GM18873 (cell line): Measurements from ENCODE around the gene MARCHF3.
"Not testable (repeated sequence)": the region's sequence is repeated elsewhere in the genome, so short reads cannot be mapped to it uniquely, and the experiment has no call there.

Experiments used
- ATAC-seq: cut with Tn5 transposase; IDR thresholded peaks from one replicate; pipeline ENCODE4 v1.9.1; 2021; ENCODE audit warnings: mild to moderate bottlenecking, moderate library complexity, moderate number of reproducible peaks; ENCODE audit not compliant: unreplicated experiment, low FRiP score

The MARCHF3 gene

DNA sequence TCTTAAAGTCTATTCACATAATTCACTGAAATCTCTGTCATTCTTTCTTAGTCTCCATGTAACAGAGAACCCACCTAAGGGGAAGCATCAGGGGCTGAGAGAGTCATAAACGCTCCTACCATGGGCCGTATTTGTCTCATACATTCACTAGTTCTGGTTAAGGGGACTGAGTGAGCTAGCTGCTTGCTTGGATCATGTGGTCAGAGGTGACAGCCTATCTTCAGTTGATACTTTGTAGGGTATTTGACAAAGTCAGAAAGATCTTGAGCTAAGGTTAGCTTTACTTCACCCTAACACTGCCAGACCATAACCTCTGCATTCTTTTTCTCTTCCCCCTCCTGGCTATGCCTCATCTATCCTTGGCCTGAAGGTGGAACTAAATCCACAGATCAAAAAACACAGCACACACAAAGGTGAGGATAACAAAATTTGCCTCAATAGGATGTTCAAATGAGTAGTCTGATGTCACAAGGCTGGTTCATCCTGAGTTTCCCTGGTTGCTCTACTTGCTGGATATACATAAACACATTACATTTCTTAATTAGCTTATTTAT lies 66.5 kb downstream of the MARCHF3 start:
- ATAC-seq = no peak

GRCh38 chr5:126961702-126962101 lies 68.7 kb downstream of the MARCHF3 start:
- ATAC-seq = no peak

- ATAC-seq = no peak
Measured at GRCh38 chr5:126961128-126961527, 69.2 kb downstream of the MARCHF3 start.

DNA sequence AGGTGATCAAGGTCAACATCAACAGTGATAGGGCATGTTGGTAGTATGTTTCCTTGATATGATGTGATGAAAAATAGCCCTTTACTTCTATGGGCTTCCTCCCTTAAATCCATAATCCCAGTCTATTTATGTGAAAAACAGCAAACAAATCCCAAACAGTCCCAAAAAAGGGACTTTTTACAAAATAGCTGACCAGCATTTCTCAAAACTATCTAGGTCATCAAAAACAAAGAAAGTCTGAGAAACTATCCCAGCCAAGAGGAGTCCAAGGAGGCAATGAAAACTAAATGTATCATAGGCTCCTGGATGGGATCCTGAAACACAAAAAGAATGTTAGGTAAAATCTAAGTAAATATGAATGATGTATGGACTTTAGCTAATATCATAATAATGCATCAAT lies 71.2 kb downstream of the MARCHF3 start:
- ATAC-seq = no peak

DNA sequence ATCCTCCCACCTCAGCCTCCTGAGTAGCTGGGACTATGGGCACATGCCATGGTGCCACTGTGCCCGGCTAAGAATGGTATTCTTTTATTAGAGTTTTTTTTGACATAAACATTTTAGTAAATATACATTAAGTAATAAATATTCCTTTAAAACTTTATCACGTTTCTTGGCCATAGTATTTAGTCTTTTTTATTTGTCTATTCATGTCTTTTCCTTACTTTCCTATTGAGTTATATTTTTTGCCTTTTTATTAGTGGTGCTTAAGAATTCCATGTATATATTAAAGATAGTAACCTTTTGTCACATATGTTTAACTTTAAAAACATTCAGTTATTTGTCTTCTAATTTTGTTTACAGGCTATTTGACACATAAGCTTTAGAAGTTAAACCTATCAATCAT lies 73.4 kb downstream of the MARCHF3 start:
- no peak for ATAC-seq

GRCh38 chr5:126954981-126955380 lies 75.4 kb downstream of the MARCHF3 start:
- ATAC-seq = no peak

GRCh38 chr5:126953640-126954039 lies 76.7 kb downstream of the MARCHF3 start:
- no peak for ATAC-seq

DNA sequence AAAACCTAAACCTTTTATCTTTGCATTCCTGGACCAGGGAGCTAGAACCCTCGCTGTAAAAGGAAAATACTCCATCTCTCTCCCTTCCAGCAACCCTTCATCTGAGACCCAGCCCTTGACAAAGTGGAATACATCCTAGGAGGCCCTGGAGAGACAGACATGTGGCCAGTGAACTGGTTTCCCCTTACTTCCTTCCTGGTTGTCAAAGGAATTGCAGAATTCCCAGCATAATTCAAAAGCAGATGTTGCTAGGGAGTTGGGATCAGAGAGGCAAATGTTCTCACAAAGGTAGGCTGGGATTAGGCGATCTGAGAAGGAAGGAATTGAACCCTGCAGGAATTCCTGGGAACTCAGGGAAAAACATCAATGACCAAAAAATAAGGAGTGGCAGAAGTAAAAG lies 80.9 kb downstream of the MARCHF3 start:
- ATAC-seq = no peak

- ATAC-seq = no peak
Measured at GRCh38 chr5:126948453-126948852, 81.9 kb downstream of the MARCHF3 start.

- ATAC-seq = peak; percentile 13
Measured at GRCh38 chr5:126948011-126948355, 82.4 kb downstream of the MARCHF3 start.

DNA sequence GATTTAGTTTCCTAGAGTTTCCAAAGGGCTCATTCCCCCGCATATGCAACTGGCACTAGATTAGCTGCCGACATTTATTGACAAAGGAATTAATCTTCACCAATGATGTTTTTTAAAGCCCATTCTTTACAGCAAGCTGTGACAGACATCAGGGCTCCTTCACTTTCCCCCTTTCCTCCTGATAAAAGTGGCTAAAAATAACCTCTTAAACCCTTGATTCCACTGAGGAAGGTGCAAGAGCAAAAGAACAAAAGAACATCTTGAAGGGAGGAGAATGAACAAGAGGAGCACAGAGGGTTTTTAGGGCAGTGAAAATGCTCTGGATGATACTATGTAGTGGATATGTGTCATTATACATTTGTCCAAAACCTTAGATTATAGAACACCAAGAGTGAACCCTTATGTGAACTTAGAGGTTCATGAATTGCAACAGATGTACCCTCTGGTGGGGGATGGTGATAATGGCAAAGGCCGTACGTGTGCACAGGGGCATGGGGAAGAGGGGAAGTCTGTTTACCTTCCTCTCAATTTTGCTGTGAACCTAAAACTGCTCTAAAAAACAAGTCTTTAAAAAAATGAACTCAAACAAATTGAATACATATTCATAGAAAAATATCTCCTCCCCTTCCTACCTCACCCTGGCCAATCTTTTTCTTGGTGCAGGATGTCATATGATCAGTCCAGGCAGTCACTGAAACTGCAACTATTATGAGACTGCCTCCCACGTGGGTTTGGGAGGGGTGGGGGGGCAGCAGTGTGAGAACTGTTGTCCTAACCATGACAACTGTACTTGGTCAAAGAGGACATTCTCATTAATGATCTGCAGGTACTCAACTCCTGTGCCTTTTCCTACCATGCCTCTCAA lies 83.0 kb downstream of the MARCHF3 start:
- peak; percentile 80 for ATAC-seq

DNA sequence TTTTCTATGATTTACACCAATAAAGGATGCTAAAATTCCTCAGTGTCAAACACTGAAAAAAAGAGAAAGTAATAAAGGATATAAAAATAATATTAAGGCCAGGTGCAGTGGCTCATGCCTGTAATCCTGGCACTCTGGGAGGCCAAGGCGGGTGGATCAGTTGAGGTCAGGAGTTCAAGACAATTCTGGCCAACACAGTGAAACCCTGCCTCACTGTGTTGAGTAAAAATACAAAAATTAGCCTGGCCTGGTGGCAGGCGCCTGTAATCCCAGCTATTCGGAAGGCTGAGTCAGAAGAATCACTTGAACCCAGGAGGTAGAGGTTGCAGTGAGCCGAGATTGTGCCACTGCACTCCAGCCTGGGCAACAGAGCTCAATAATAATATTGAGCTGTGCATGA lies 87.5 kb downstream of the MARCHF3 start:
- ATAC-seq = not testable (repeated sequence)

DNA sequence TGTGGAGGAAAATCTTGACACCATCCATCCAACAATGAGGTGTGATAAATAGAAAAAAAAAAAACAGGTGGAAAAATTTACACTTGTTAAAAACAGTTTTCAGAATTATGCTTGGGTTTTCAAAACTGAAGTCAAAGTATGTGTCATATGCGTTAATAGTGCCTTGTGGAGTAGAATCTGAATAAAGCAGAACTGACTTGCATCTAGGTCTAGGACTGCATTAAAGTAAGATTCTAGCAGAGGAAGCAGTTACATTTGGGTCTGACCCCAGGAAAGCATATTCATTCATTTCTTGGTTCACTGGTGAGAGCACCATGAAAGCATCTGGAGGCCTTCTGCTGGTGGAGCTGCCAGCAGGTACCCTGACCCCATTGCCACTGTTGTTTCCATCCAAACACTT lies 89.0 kb downstream of the MARCHF3 start:
- no peak for ATAC-seq

- ATAC-seq = no peak
Measured at GRCh38 chr5:126939887-126940286, 90.5 kb downstream of the MARCHF3 start.

GRCh38 chr5:126938466-126938865 lies 91.9 kb downstream of the MARCHF3 start:
- ATAC-seq = no peak

GRCh38 chr5:126937771-126938170 lies 92.6 kb downstream of the MARCHF3 start:
- no peak for ATAC-seq

DNA sequence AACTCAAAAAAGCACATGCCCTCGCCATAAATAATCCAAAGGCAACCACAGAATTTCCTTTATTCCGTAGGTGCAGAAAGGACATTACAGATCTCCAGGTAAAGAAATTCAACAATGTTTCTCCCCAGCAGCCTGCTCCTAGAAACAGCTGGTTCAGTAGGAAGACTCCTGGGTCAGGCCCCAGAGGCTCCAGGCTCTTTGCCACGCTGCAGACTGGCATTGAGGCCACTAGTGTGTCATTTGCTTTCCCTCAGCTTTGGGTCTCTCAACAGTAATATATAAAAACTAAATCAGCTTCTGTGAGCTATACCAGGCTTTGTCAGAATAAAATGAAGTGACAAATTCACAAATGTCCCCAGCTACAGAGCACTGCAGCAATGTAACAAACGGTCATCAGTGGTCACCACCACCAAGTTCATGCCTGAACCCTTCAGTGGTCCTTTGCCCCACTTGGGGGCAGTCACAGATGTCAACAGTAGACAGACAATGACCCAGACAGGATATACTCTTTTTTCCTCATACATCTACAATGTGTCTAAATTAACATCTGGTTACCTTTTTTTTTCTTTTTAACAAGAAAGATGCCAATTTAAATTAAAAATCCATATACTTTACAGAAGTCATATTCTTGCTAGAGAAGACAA lies 93.5 kb downstream of the MARCHF3 start:
- ATAC-seq = no peak

DNA sequence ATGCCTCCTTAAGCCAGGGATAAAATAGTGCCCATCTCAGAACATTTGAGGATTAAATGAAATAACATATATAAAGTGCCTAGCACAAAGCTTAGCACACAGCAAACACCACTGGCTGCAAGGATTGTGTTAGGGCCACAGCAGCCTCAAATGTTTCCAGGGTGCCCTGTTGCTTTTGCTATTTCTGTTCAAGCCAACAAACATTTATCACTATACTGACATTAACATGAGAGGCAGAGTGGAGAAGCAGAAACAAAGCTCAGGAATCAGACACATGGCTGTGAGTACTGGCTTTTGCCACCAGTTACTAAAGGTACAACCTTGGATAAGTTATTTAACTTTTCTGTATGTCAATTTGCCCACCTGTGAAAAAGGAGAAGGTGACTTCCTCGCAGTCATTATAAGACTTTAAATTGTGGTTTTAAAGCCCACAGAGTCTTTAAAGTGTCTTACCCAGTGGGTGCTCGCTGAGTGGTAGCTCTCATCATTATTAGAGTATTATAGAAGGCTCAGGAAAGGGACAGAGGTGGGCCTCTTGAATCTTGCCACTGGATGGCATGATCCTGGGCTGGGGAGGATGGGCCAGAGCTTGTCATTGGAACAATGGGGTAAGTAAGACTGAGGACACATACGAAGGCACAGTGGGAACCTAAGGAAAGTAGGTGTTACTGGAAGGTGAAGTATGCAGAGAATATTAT lies 98.2 kb downstream of the MARCHF3 start:
- no peak for ATAC-seq

DNA sequence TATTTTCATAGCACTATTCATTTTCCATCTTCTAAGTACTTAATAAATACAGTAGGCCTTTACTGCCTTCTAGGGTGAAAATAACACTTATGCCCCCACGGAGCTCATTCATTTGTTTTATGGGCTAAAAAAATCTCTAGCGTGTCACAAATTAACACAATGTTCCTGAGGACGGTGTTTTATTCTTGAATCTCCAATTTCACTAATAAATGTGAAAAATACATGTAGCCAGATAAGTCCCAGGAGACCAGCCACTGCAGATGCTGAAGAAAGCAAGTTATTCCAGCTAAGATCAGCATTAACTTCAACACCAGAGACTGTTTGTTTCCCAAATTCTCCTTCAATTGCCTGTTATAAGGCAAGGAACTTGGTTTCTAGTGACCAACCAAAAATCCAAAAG lies 102.3 kb downstream of the MARCHF3 start:
- no peak for ATAC-seq

- ATAC-seq = no peak
Measured at GRCh38 chr5:126927429-126927828, 102.9 kb downstream of the MARCHF3 start.

DNA sequence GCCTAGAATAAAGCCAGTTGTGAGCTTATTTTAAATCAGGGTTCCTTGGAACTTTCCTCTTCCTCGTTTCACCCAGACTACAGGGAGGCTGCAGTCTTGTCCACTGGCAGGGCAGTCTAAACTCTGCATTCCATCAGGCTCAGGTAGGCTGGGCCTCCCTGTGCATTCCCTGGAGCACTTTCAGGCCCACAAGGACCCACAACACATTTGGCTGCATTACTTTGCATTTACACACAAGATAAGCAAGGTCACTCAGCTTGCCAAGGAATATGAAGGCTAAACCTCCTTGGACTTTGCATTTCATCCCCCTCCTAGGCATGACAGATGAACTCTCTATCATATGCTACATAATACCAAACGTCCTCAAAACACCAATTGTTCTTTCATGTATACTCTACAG lies 104.2 kb downstream of the MARCHF3 start:
- ATAC-seq = no peak
